ENCODE measurements around the gene RRP7A.
"Not testable (repeated sequence)": the region's sequence is repeated elsewhere in the genome, so short reads cannot be mapped to it uniquely, and the experiment has no call there.

Gene RRP7A

DNA sequence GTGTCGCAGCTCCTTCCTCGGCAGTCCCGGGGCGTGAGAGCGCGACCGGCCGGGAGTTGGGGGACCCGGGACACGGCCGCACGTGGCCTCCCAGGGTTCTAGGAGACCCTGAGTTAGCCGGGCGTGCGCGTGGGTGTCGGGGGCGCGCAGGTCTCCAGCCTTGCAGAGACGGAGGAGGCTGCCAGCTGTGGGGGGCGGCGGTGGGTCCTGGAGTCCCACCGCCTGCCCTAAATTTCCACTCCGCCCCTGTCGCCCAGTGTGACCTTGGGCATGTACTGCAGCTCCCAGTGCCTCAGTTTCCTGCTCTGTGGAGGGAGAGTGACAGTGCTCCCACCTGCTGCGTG is 18.8 kb downstream of the RRP7A start:
- Histone ChIP-seq H3K27me3 (replicated peaks; ENCODE audit: control insufficient read depth, insufficient read depth, low read length, poor library complexity, severe bottlenecking) (no peaks in the 10 kb centered on the region), H3K4me1 (ENCODE audit: control insufficient read depth, insufficient read depth, low read length, poor library complexity, severe bottlenecking) (peaks cover 5% of the 10 kb centered on the region), H3K4me3 (ENCODE audit: insufficient read depth, low read depth, low read length, poor library complexity, severe bottlenecking) (peak overlapping the region; percentile 47), H3K27ac (ENCODE audit: insufficient read depth, low read length, poor library complexity, severe bottlenecking) (no peak overlapping the region), H3K36me3 (ENCODE audit: control insufficient read depth, insufficient read depth, low read length) (no peaks in the 10 kb centered on the region), H3K9me3 (ENCODE audit: control insufficient read depth, low read length) (no peaks in the 10 kb centered on the region)
- DNase-seq: no peak

DNA sequence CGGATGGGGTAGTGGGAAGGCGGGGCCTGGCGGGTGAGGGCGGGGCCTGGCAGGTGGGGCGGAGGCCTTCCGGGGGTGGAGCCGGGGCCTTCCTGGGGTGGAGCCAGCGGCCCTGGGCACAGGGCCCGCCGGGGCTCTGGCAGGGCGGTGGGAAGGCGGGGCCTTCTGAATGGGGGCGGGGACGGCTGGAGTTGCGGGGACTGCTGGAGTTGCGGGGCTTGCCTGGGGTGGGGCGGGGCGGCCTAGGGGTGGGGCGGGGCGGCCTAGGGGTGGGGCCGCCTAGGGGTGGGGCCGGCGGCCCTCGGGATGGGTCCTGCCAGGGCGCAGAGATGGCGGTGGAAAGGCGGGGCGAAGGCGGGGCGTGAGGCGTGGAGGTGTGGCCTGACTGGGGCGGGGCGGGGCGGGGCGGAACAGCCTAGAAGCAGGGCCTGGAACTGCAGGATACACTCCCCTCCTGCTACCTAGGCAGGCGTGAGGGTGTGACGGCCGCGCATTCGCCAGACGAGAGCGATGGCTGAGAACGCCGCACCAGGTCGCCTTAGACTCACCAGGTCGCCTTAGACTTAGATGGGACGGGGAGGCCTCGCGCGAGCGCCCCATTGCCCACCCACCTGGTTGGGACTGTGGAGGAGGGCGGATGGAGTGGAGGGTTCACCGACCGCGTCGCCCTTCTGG is 19.3 kb downstream of the RRP7A start:
- Histone ChIP-seq H3K27me3 (replicated peaks; ENCODE audit: control insufficient read depth, insufficient read depth, low read length, poor library complexity, severe bottlenecking) (no peaks in the 10 kb centered on the region), H3K27ac (ENCODE audit: insufficient read depth, low read length, poor library complexity, severe bottlenecking) (no peak overlapping the region), H3K4me3 (ENCODE audit: insufficient read depth, low read depth, low read length, poor library complexity, severe bottlenecking) (peak overlapping the region; percentile 47), H3K36me3 (ENCODE audit: control insufficient read depth, insufficient read depth, low read length) (no peaks in the 10 kb centered on the region), H3K4me1 (ENCODE audit: control insufficient read depth, insufficient read depth, low read length, poor library complexity, severe bottlenecking) (peaks cover 5% of the 10 kb centered on the region), H3K9me3 (ENCODE audit: control insufficient read depth, low read length) (no peaks in the 10 kb centered on the region)
- peak; percentile 75 to 82 (median 81) for DNase-seq

DNA sequence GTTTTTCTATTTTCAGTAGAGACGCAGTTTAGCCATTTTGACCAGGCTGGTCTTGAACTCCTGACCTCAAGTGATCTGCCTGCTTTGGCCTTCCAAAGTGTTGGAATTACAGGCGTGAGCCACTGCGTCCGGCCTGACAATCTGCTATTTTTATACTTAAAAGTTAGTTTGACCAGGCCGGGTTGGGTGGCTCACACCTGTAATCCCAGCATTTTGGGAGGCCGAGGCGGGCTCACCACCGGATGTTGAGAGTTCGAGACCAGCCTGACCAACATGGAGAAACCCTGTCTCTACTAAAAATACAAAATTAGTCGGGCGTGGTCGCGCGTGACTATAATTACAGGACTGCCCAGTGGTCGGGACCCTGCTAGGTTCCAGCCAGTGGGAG is 19.8 kb downstream of the RRP7A start:
- H3K4me1 ChIP-seq (ENCODE audit: control insufficient read depth, insufficient read depth, low read length, poor library complexity, severe bottlenecking); H3K9me3 ChIP-seq (ENCODE audit: control insufficient read depth, low read length); H3K27ac ChIP-seq (ENCODE audit: insufficient read depth, low read length, poor library complexity, severe bottlenecking); H3K27me3 ChIP-seq (replicated peaks; ENCODE audit: control insufficient read depth, insufficient read depth, low read length, poor library complexity, severe bottlenecking); H3K36me3 ChIP-seq (ENCODE audit: control insufficient read depth, insufficient read depth, low read length); DNase-seq; H3K4me3 ChIP-seq (ENCODE audit: insufficient read depth, low read depth, low read length, poor library complexity, severe bottlenecking): not testable (repeated sequence)

DNA sequence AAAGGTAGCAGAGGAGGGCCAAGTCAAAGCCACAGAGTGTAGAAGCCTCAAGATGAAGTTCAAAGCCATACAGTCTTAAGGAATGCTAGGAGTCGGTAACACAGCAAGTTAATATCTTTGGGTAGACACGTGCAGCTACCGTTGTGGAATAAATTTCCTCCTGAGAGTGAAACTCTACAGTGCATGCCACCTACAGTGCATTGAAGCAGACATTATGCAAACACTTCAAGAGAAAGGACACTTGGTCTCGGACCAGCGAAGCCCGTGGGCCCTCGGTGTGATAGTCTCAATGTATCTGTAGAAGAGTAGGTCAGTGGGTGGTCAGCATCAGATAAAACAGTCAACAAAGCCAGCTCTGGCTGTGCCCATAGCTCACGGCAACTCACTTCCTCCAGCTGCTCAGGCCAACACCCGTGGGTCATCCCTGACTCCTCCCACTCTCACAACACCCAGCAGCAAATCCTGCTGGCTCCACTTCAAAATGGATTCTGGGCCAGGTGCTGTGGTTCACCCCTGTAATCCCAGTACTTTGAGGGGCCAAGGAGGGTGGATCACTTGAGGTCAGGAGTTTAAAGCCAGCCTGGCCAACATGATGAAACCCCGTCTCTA is 24.0 kb downstream of the RRP7A start:
- not testable (repeated sequence) for H3K9me3 ChIP-seq (ENCODE audit: control insufficient read depth, low read length); H3K36me3 ChIP-seq (ENCODE audit: control insufficient read depth, insufficient read depth, low read length); DNase-seq; H3K27ac ChIP-seq (ENCODE audit: insufficient read depth, low read length, poor library complexity, severe bottlenecking); H3K27me3 ChIP-seq (replicated peaks; ENCODE audit: control insufficient read depth, insufficient read depth, low read length, poor library complexity, severe bottlenecking); H3K4me1 ChIP-seq (ENCODE audit: control insufficient read depth, insufficient read depth, low read length, poor library complexity, severe bottlenecking); H3K4me3 ChIP-seq (ENCODE audit: insufficient read depth, low read depth, low read length, poor library complexity, severe bottlenecking)

DNA sequence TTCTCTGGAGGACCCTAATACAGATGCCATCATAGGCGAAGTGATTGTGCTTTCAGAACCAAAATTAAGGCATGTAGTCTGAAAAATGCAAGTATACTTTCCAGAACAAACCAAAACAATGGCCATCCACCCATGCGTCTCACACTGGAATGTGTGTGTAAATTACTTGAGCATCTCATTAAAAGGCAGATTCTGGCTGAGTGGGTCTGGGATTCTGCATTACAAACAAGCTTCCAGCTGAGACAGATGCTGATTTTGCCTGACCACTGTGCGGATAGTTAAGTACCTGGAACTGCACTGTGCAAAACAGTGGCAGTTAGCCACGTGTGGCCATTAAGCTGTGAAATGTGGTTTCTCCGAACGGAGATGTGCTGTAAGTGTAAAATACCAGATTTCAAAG is 26.2 kb downstream of the RRP7A start:
- H3K36me3 ChIP-seq (ENCODE audit: control insufficient read depth, insufficient read depth, low read length): no peaks in the 10 kb centered on the region
- H3K9me3 ChIP-seq (ENCODE audit: control insufficient read depth, low read length): no peaks in the 10 kb centered on the region
- no peak overlapping the region for H3K4me3 ChIP-seq (ENCODE audit: insufficient read depth, low read depth, low read length, poor library complexity, severe bottlenecking)
- H3K27ac ChIP-seq (ENCODE audit: insufficient read depth, low read length, poor library complexity, severe bottlenecking): no peak overlapping the region
- no peak for DNase-seq
- H3K4me1 ChIP-seq (ENCODE audit: control insufficient read depth, insufficient read depth, low read length, poor library complexity, severe bottlenecking): no peaks in the 10 kb centered on the region
- no peaks in the 10 kb centered on the region for H3K27me3 ChIP-seq (replicated peaks; ENCODE audit: control insufficient read depth, insufficient read depth, low read length, poor library complexity, severe bottlenecking)

DNA sequence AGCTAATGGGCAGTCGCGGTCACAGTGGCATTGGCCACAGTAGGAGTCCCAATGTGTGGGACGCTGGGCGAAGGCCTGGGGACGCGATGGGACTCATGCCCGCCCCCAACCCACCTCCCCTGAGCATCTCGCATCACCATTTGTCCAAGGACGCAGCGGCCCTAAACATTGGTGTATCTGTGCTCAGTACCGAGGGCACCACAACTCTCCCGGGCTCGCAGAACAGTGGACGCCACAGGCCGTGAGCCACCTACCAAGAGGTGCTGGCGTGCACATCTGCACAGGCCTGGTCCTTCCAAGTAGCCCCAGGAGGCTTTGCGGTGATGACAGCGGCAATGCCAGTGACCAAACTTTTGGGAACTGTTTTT is 27.3 kb downstream of the RRP7A start:
- H3K27me3 ChIP-seq (replicated peaks; ENCODE audit: control insufficient read depth, insufficient read depth, low read length, poor library complexity, severe bottlenecking): no peaks in the 10 kb centered on the region
- H3K36me3 ChIP-seq (ENCODE audit: control insufficient read depth, insufficient read depth, low read length): no peaks in the 10 kb centered on the region
- no peak overlapping the region for H3K4me3 ChIP-seq (ENCODE audit: insufficient read depth, low read depth, low read length, poor library complexity, severe bottlenecking)
- H3K4me1 ChIP-seq (ENCODE audit: control insufficient read depth, insufficient read depth, low read length, poor library complexity, severe bottlenecking): no peaks in the 10 kb centered on the region
- H3K27ac ChIP-seq (ENCODE audit: insufficient read depth, low read length, poor library complexity, severe bottlenecking): no peak overlapping the region
- no peak for DNase-seq
- no peaks in the 10 kb centered on the region for H3K9me3 ChIP-seq (ENCODE audit: control insufficient read depth, low read length)

DNA sequence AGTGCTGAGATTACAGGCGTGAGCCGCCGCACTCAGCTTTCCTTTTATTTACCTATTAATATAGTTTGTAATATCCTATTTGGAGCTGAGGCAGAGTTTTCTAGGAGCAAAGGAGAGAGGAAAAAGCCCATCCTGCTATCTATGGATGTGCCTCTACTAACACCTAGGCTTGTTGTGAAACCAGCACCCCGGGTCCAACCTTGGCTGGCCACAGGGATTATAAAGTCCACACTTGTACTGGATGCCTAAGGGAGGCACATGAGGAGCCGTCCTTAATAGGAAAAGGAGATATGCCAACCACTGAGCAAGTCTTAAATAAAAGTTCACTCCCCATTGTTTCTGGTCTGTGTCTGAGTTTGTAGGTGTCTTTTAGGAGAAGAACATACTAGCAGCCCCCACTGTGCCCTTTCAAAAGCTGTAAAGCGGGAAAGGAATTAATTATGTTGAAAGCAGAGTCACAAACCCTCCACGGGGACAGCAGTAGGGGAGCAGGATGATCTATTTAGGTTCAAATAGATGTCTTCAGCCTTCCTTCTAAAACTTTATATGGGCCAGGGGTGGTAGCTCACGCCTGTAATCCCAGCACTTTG is 29.3 kb downstream of the RRP7A start:
- no peaks in the 10 kb centered on the region for H3K9me3 ChIP-seq (ENCODE audit: control insufficient read depth, low read length)
- DNase-seq: no peak
- H3K4me3 ChIP-seq (ENCODE audit: insufficient read depth, low read depth, low read length, poor library complexity, severe bottlenecking): no peak overlapping the region
- H3K27ac ChIP-seq (ENCODE audit: insufficient read depth, low read length, poor library complexity, severe bottlenecking): no peak overlapping the region
- H3K4me1 ChIP-seq (ENCODE audit: control insufficient read depth, insufficient read depth, low read length, poor library complexity, severe bottlenecking): no peaks in the 10 kb centered on the region
- no peaks in the 10 kb centered on the region for H3K27me3 ChIP-seq (replicated peaks; ENCODE audit: control insufficient read depth, insufficient read depth, low read length, poor library complexity, severe bottlenecking)
- no peaks in the 10 kb centered on the region for H3K36me3 ChIP-seq (ENCODE audit: control insufficient read depth, insufficient read depth, low read length)

DNA sequence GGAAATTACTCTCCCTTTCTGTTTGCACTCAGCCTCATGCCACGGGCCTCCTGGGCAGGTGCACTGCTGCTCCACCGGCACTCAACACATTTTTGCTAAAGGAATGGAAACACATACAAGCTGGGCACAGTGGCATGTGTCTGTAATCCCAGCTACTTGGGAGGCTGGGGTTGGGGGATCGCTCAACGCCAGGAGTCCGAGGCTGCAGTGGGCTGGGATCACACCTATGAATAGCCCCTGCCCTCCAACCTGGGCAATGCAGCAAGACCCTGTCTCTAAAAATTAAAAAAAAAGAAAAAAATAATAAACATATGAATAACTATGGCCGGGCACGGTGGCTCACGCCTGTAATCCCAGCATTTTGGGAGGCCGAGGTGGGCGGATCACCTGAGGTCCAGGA is 30.6 kb downstream of the RRP7A start:
- Histone ChIP-seq H3K4me1 (ENCODE audit: control insufficient read depth, insufficient read depth, low read length, poor library complexity, severe bottlenecking) (no peaks in the 10 kb centered on the region), H3K27me3 (replicated peaks; ENCODE audit: control insufficient read depth, insufficient read depth, low read length, poor library complexity, severe bottlenecking) (no peaks in the 10 kb centered on the region), H3K9me3 (ENCODE audit: control insufficient read depth, low read length) (no peaks in the 10 kb centered on the region), H3K27ac (ENCODE audit: insufficient read depth, low read length, poor library complexity, severe bottlenecking) (no peak overlapping the region), H3K4me3 (ENCODE audit: insufficient read depth, low read depth, low read length, poor library complexity, severe bottlenecking) (no peak overlapping the region), H3K36me3 (ENCODE audit: control insufficient read depth, insufficient read depth, low read length) (no peaks in the 10 kb centered on the region)
- DNase-seq: no peak

DNA sequence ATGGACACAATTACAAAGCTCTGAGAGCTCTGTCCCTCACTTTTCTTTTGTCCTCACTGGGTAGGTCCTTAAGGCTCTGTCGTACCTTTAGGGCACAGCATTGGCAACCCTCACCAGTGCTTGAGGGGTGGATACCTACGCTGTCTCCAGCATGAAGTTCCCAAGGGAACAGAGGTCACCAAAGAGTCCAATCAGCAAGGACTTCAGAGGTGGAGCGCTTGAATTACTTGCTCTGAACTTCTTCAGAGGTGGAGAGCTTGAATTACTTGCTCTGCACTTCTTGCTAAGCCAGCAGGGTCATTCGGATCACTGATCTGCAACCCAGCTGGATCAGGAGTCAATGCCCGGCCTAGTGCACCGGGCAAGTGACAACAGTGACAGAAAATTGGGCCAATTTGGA is 35.1 kb downstream of the RRP7A start:
- no peaks in the 10 kb centered on the region for H3K9me3 ChIP-seq (ENCODE audit: control insufficient read depth, low read length)
- no peaks in the 10 kb centered on the region for H3K27me3 ChIP-seq (replicated peaks; ENCODE audit: control insufficient read depth, insufficient read depth, low read length, poor library complexity, severe bottlenecking)
- H3K4me1 ChIP-seq (ENCODE audit: control insufficient read depth, insufficient read depth, low read length, poor library complexity, severe bottlenecking): no peaks in the 10 kb centered on the region
- no peak overlapping the region for H3K4me3 ChIP-seq (ENCODE audit: insufficient read depth, low read depth, low read length, poor library complexity, severe bottlenecking)
- H3K36me3 ChIP-seq (ENCODE audit: control insufficient read depth, insufficient read depth, low read length): no peaks in the 10 kb centered on the region
- no peak for DNase-seq
- no peak overlapping the region for H3K27ac ChIP-seq (ENCODE audit: insufficient read depth, low read length, poor library complexity, severe bottlenecking)

DNA sequence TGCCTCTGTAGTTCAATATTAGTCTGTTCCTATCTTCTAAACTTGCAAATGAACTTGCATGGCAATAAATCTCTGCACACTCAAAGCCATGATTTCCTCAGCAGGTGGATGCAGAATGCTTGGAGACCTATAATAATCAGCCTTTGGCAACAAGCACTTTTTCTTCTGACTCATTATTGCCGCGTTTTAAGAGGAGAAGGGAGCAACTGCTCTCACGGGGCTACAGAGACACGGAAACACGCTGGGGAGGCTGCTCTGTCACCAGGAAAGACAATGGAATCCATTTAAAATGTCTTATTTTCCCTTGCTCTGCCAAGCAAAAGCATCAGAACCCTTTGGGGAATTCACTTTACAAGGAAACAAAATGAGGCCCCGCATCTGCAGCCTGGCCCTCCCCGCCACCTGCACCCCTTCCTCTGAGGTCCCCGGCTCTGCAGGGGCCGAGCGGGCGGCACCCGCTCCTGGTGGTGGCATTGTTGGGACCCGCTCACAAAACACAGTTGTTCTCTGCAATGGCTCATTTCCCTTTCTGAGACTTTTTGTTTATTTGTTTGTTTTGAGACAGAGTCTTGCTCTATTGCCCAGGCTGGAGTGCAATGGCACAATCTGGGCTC is 35.9 kb downstream of the RRP7A start:
- not testable (repeated sequence) for H3K27ac ChIP-seq (ENCODE audit: insufficient read depth, low read length, poor library complexity, severe bottlenecking); H3K4me1 ChIP-seq (ENCODE audit: control insufficient read depth, insufficient read depth, low read length, poor library complexity, severe bottlenecking); H3K27me3 ChIP-seq (replicated peaks; ENCODE audit: control insufficient read depth, insufficient read depth, low read length, poor library complexity, severe bottlenecking); H3K4me3 ChIP-seq (ENCODE audit: insufficient read depth, low read depth, low read length, poor library complexity, severe bottlenecking); DNase-seq; H3K9me3 ChIP-seq (ENCODE audit: control insufficient read depth, low read length); H3K36me3 ChIP-seq (ENCODE audit: control insufficient read depth, insufficient read depth, low read length)
